Prostate gland (tissue), 2 donors: ENCODE data around the gene IQGAP2. TPM values are rescaled to one million over a fixed set of nuclear protein-coding genes. Genes with fewer than 3 reads are reported as not detected.

ENCODE experiments used
- DNase-seq: peaks from one replicate; pipeline ENCODE4 v3.0.0-alpha.2; 2019; ENCODE audit warnings: low spot score
- H3K27ac ChIP-seq, 2 donors: fragments of 200-600 bp; sonication (generic); 2 replicates each; pipeline ENCODE4 v1.5.1; 2017 to 2019
- H3K27me3 ChIP-seq: fragments of 200-600 bp; sonication (generic); replicated peaks from 2 replicates; pipeline ENCODE4 v1.5.1; 2019; ENCODE audit not compliant: insufficient read depth
- H3K36me3 ChIP-seq, 2 donors: fragments of 200-600 bp; sonication (generic); 1 replicate in 1 of 2; 2 replicates in 1 of 2; pipeline versions ENCODE4 v1.5.1 to v1.8.1; 2017 to 2019
- H3K4me1 ChIP-seq: fragments of 200-600 bp; sonication (generic); replicated peaks from 2 replicates; pipeline ENCODE4 v1.5.1; 2019
- H3K4me3 ChIP-seq, 2 donors: fragments of 200-600 bp; sonication (generic); 2 replicates each; pipeline ENCODE4 v1.5.1; 2017 to 2019
- H3K9me3 ChIP-seq: fragments of 200-600 bp; sonication (generic); 2 replicates; pipeline ENCODE4 v1.5.1; 2017
- CTCF ChIP-seq, 4 experiments: fragments of 200-600 bp in 2 of 4; fragments of 450-650 bp in 2 of 4; sonication (generic) in 2 of 4; IDR thresholded peaks; 1 replicate in 3 of 4; 2 replicates in 1 of 4; pipeline ENCODE4 v1.5.1; 2016 to 2019; ENCODE audit warnings: antibody characterized with exemption in 4 of 4, mild to moderate bottlenecking in 2 of 4, moderate library complexity in 2 of 4
- POLR2A ChIP-seq: fragments of 450-650 bp; IDR thresholded peaks from one replicate; pipeline ENCODE4 v1.6.1; 2016; ENCODE audit warnings: antibody characterized with exemption, mild to moderate bottlenecking
- POLR2AphosphoS5 ChIP-seq: sonication (generic); formaldehyde crosslinking; IDR thresholded peaks from one replicate; pipeline ENCODE4 v1.6.1; 2017; ENCODE audit warnings: antibody characterized with exemption
- WGBS: methylation state at CpG from one replicate; pipeline ENCODE4 v1.1.5; 2018; 5-methylcytosine and 5-hydroxymethylcytosine counted together
- intact Hi-C: fragments of 100-400 bp; cut with DNase I; formaldehyde crosslinking; loops from one replicate; pipeline ENCODE4 v1.14.2; 2022
- total RNA-seq, 2 donors: library from RNA; depleted of rRNA; stranded (reverse); fragments of >200 nt; gene quantifications; one replicate each; pipeline ENCODE4 v1.1.0, GENCODE V29; 2016

IQGAP2 gene
- total RNA-seq, 2 donors from 2014 or later: 41.5 to 64.9 TPM

- no peak within 1 kb of the TSS for H3K4me3 ChIP-seq
- no peak for DNase-seq
- H3K36me3 ChIP-seq: no peaks in the 10 kb centered on the region
- H3K9me3 ChIP-seq: no peaks in the 10 kb centered on the region
- H3K4me1 ChIP-seq: no peaks in the 10 kb centered on the region
- 36% methylated on average over 7 of the region's 7 CpGs for WGBS
- intact Hi-C loops: no loop called here
- no peaks in the 10 kb centered on the region for H3K27me3 ChIP-seq
- TF ChIP-seq POLR2A (no peak), POLR2AphosphoS5 (no peak), CTCF (IDR thresholded peaks at IDR 0.05) (no peak)
- no peak within 1 kb of the TSS for H3K27ac ChIP-seq
Observed at GRCh38 chr5:76622973-76623596, 220.0 kb downstream of the IQGAP2 start, which contains the start of gene F2RL2. Gene F2RL2, minus strand, starts transcription at chr5:76623403. Its CDS starts 173 bp downstream, at chr5:76623230.

DNA sequence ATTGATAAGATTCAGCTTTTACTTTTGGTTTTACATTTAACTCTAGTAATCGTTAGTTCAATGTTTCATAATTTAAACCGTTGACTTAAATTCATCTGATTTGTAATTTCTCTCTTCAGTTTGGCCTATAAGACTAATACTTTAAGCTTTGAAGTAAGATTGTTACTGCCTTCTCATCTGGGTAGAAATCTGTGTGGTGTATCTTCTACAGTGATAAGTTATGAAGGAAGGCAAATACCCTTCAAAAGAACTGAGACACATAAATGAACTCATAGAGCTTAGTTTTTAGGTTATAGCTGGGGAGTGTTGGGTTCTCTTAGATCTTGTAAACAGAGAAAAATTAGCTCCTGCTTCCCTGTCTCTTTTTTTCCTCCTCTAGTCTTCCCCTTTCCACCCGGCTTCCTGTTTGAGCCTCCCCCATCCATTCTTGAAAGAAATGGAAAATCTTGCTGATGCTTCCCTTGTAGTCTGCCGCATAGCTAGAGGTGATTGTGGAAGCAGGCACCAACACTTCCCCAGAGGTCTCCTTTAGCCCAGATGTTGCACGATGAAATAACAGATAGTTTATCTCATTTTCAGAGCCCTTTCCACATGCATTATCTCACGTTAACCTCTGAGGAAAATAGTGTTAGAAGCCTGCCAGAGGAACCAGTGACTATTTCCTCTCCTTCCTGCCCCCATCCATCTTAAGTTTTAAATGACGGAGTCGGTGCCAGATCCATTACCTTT, 222.2 kb downstream of the IQGAP2 start:
- Histone ChIP-seq H3K36me3 (no peaks in the 10 kb centered on the region), H3K27me3 (no peaks in the 10 kb centered on the region), H3K27ac (no peak overlapping the region), H3K4me1 (no peaks in the 10 kb centered on the region), H3K9me3 (no peaks in the 10 kb centered on the region), H3K4me3 (no peak overlapping the region)
- WGBS: 60% methylated on average over 8 of the region's 8 CpGs
- intact Hi-C loops: no loop called here
- no peak for DNase-seq
- TF ChIP-seq CTCF (IDR thresholded peaks at IDR 0.05) (no peak), POLR2A (no peak), POLR2AphosphoS5 (no peak)

GRCh38 chr5:76626738-76627137, 223.7 kb downstream of the IQGAP2 start:
- Histone ChIP-seq H3K4me3 (no peak overlapping the region), H3K36me3 (no peaks in the 10 kb centered on the region), H3K9me3 (no peaks in the 10 kb centered on the region), H3K27me3 (no peaks in the 10 kb centered on the region), H3K27ac (no peak overlapping the region), H3K4me1 (no peaks in the 10 kb centered on the region)
- no peak for TF ChIP-seq CTCF (IDR thresholded peaks at IDR 0.05)
- TF ChIP-seq POLR2A: no peak
- no peak for TF ChIP-seq POLR2AphosphoS5
- intact Hi-C loops: no loop called here
- no peak for DNase-seq
- WGBS: 72% methylated on average over 6 of the region's 6 CpGs

GRCh38 chr5:76634661-76635060, 231.6 kb downstream of the IQGAP2 start:
- H3K27ac ChIP-seq: no peak overlapping the region
- no peaks in the 10 kb centered on the region for H3K27me3 ChIP-seq
- no peaks in the 10 kb centered on the region for H3K9me3 ChIP-seq
- H3K4me1 ChIP-seq: no peaks in the 10 kb centered on the region
- DNase-seq: no peak
- H3K4me3 ChIP-seq: no peak overlapping the region
- TF ChIP-seq POLR2AphosphoS5 (no peak), CTCF (IDR thresholded peaks at IDR 0.05) (no peak), POLR2A (no peak)
- 40% methylated on average over 4 of the region's 4 CpGs for WGBS
- H3K36me3 ChIP-seq: no peaks in the 10 kb centered on the region
- intact Hi-C loops: no loop called here

DNA sequence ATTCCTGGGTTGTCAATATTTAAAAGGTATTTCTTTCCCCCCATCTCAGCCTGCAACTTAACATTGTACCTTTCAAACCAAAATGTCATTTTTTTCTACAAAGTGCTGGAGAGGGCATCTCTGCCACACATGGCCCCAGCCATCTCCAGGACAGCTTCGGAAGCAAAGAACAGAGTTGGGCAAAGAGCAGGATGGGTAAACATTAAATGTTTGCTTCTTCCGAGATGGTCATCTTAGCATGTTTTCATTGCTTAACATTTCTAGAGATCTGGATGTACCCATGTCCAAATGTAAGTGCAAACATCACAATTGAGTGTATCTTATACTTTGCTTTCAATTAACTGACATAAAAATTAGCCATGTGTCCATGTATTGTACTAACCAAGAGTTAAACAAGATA, 234.4 kb downstream of the IQGAP2 start:
- intact Hi-C loops: no loop called here
- peak; percentile 59 for TF ChIP-seq POLR2AphosphoS5
- no peak for TF ChIP-seq CTCF (IDR thresholded peaks at IDR 0.05)
- H3K9me3 ChIP-seq: no peaks in the 10 kb centered on the region
- H3K36me3 ChIP-seq: no peaks in the 10 kb centered on the region
- DNase-seq: no peak
- H3K27me3 ChIP-seq: no peaks in the 10 kb centered on the region
- H3K27ac ChIP-seq: peak overlapping the region in 1 of 2 donors; percentile 2
- 68% methylated on average over 2 of the region's 2 CpGs for WGBS
- H3K4me3 ChIP-seq: no peak overlapping the region
- H3K4me1 ChIP-seq: no peaks in the 10 kb centered on the region
